IPS-NIHi11 (cell line): ENCODE results near the gene SPAG16.
"Not testable (repeated sequence)": the region's sequence is repeated elsewhere in the genome, so short reads cannot be mapped to it uniquely, and the experiment has no call there.

Experiments
- DNase-seq: peaks from one replicate; pipeline ENCODE4 v3.0.0; 2012; ENCODE audit warnings: mixed read lengths, low spot score

Gene SPAG16

GRCh38 chr2:213545481-213545880 lies 261.2 kb downstream of the SPAG16 start:
- no peak for DNase-seq

GRCh38 chr2:213545964-213546475 lies 261.8 kb downstream of the SPAG16 start:
- no peak for DNase-seq

- no peak for DNase-seq
Observed at GRCh38 chr2:213551526-213551925, 267.3 kb downstream of the SPAG16 start.

GRCh38 chr2:213559053-213559452 lies 274.8 kb downstream of the SPAG16 start:
- DNase-seq, result no peak

- no peak for DNase-seq
Observed at GRCh38 chr2:213561759-213562158, 277.5 kb downstream of the SPAG16 start.

GRCh38 chr2:213562539-213563180 lies 278.4 kb downstream of the SPAG16 start:
- no peak for DNase-seq

- DNase-seq, result no peak
Observed at GRCh38 chr2:213566846-213567245, 282.6 kb downstream of the SPAG16 start.

- DNase-seq, result no peak
Observed at GRCh38 chr2:213609570-213610170, 325.4 kb downstream of the SPAG16 start.

- DNase-seq, result no peak
Observed at GRCh38 chr2:213627054-213627710, 342.9 kb downstream of the SPAG16 start.

- DNase-seq, result no peak
Observed at GRCh38 chr2:213627835-213628460, 343.7 kb downstream of the SPAG16 start.

GRCh38 chr2:213640738-213641425 lies 356.6 kb downstream of the SPAG16 start:
- DNase-seq, result no peak

GRCh38 chr2:213644926-213645325 lies 360.7 kb downstream of the SPAG16 start:
- no peak for DNase-seq

- no peak for DNase-seq
Observed at GRCh38 chr2:213649176-213649575, 364.9 kb downstream of the SPAG16 start.

GRCh38 chr2:213664817-213665216 lies 380.6 kb downstream of the SPAG16 start:
- DNase-seq, result no peak

- no peak for DNase-seq
Observed at GRCh38 chr2:213669657-213670056, 385.4 kb downstream of the SPAG16 start.

- no peak for DNase-seq
Observed at GRCh38 chr2:213678437-213679218, 394.4 kb downstream of the SPAG16 start.

GRCh38 chr2:213679894-213680293 lies 395.6 kb downstream of the SPAG16 start:
- no peak for DNase-seq

- no peak for DNase-seq
Observed at GRCh38 chr2:213682276-213682675, 398.0 kb downstream of the SPAG16 start.

GRCh38 chr2:213688133-213688532 lies 403.9 kb downstream of the SPAG16 start:
- no peak for DNase-seq

- not testable (repeated sequence) for DNase-seq
Observed at GRCh38 chr2:213688825-213689224, 404.6 kb downstream of the SPAG16 start.

GRCh38 chr2:213689585-213689984 lies 405.3 kb downstream of the SPAG16 start:
- no peak for DNase-seq
